ENCODE measurements around the gene C9orf40. TPM values are rescaled to one million over a fixed set of nuclear protein-coding genes. Genes with fewer than 3 reads are reported as not detected.

The C9orf40 gene
- total RNA-seq, 1 experiment from 2014 or later: 12.8 TPM

DNA sequence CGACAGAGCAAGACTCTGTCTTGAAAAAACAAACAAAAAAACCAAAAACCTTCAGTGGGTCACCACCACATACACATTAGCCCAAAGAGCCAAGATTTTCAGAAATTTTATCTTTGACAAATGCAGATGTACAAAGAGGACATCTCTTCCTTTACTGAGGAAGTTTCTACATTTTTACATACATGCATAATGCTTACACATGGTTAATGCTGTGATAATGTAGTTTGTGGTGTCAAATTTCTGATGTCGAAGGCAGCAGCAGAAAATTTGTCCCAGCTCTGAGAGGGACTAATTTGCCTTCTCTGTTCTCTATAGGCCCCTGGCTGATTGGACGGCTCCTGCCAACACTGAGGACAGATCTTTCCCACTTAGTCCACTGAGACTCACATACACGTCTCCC lies 24.6 kb upstream of the C9orf40 start:
- intact Hi-C loops (cut with micrococcal nuclease): no loop called here
- no peaks in the 10 kb centered on the region for H3K4me1 ChIP-seq (ENCODE audit: control insufficient read depth in 1 of 2, insufficient read depth in 2 of 2, low read length in 2 of 2)
- ATAC-seq: no peak
- no peaks in the 10 kb centered on the region for H3K27me3 ChIP-seq (ENCODE audit: insufficient read depth, low read length)
- no peaks in the 10 kb centered on the region for H3K9me3 ChIP-seq (ENCODE audit: control insufficient read depth in 1 of 2, insufficient read depth in 1 of 2, low read depth in 1 of 2, low read length in 2 of 2)
- H3K27ac ChIP-seq (ENCODE audit: low read depth, low read length): no peak overlapping the region
- TF ChIP-seq SIN3A (IDR thresholded peaks at IDR 0.05; ENCODE audit: low read depth) (no peak), EGR1 (IDR thresholded peaks at IDR 0.05; ENCODE audit: low read depth) (no peak), ZNF274 (IDR thresholded peaks at IDR 0.05; ENCODE audit: low read depth, low read length) (no peak), POLR2AphosphoS5 (IDR thresholded peaks at IDR 0.05; ENCODE audit: low read depth, low read length) (no peak)
- no peaks in the 10 kb centered on the region for H3K9me2 ChIP-seq (ENCODE audit: insufficient read depth)
- no peak overlapping the region for H3K4me2 ChIP-seq (ENCODE audit: low read length)
- no peak for DNase-seq (ENCODE audit: low read depth, low spot score)
- RAD21 ChIA-PET (ENCODE audit: low non-redundant PET in 1 of 2, low total read pairs in 2 of 2, uncharacterized antibody in 2 of 2, unreplicated experiment in 2 of 2): no interaction called here
- no TSS peak for BruUV-seq (replicated peaks)
- H3K36me3 ChIP-seq (ENCODE audit: control insufficient read depth in 1 of 2, insufficient read depth in 2 of 2, low read length in 2 of 2): peaks cover 2 to 3% of the 10 kb centered on the region in 2 experiments; a peak in 1 of 4 replicates
- H3K79me2 ChIP-seq (ENCODE audit: insufficient read depth, low read length): no peaks in the 10 kb centered on the region
- H4K20me1 ChIP-seq (ENCODE audit: insufficient read depth): no peaks in the 10 kb centered on the region
- H3K9ac ChIP-seq (ENCODE audit: low read length): no peak overlapping the region
- H2AFZ ChIP-seq (ENCODE audit: low read depth, low read length, poor library complexity, severe bottlenecking): no peak overlapping the region
- POLR2A ChIA-PET: no interaction called here
- CTCF ChIA-PET: no interaction called here
- H3K4me3 ChIP-seq (replicated peaks in 1 of 2; ENCODE audit: low read depth in 1 of 2, low read length in 2 of 2): no peak overlapping the region

DNA sequence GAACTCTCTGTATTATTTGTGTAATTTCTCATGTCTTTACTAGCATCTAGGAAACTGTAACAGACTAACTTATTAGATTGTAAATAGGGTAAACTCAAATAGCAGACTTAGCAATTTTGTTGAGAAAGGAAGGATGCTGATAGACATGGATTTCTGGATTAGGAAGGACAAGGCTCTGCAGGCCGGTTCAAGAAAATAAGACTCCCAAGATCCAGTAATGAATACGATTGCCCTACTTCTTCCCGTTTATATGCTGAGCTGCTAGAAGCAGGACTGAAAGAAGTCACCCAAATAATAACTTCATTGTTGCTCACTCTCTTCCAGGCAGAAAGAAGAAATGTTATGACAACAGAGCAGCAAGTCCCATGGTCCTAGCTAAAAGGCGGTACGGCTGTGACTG lies 22.8 kb upstream of the C9orf40 start:
- ChIA-PET CTCF (interaction anchor here (1.6 kb wide), 1 partner anchor 27 kb away, joined by 3 read pairs; no protein-coding TSS in a partner anchor), RAD21 (ENCODE audit: low non-redundant PET in 1 of 2, low total read pairs in 2 of 2, uncharacterized antibody in 2 of 2, unreplicated experiment in 2 of 2) (no interaction called here)
- TF ChIP-seq SRF (IDR thresholded peaks at IDR 0.05; ENCODE audit: low read depth): no peak
- TF ChIP-seq, protein P1, sequence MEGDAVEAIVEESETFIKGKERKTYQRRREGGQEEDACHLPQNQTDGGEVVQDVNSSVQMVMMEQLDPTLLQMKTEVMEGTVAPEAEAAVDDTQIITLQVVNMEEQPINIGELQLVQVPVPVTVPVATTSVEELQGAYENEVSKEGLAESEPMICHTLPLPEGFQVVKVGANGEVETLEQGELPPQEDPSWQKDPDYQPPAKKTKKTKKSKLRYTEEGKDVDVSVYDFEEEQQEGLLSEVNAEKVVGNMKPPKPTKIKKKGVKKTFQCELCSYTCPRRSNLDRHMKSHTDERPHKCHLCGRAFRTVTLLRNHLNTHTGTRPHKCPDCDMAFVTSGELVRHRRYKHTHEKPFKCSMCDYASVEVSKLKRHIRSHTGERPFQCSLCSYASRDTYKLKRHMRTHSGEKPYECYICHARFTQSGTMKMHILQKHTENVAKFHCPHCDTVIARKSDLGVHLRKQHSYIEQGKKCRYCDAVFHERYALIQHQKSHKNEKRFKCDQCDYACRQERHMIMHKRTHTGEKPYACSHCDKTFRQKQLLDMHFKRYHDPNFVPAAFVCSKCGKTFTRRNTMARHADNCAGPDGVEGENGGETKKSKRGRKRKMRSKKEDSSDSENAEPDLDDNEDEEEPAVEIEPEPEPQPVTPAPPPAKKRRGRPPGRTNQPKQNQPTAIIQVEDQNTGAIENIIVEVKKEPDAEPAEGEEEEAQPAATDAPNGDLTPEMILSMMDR (IDR thresholded peaks at IDR 0.05 in 2 of 3, conservative IDR thresholded peaks at IDR 0.05 in 1 of 3; ENCODE audit: borderline replicate concordance in 1 of 3, insufficient read depth in 1 of 3, low read depth in 2 of 3, low read length in 2 of 3): no peak
- TF ChIP-seq YY1 (IDR thresholded peaks at IDR 0.05; ENCODE audit: extremely low read depth, insufficient replicate concordance, low read depth, low read length): no peak
- TF ChIP-seq, protein P2, sequence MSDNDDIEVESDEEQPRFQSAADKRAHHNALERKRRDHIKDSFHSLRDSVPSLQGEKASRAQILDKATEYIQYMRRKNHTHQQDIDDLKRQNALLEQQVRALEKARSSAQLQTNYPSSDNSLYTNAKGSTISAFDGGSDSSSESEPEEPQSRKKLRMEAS (IDR thresholded peaks at IDR 0.05): no peak
- TF ChIP-seq, protein P3, sequence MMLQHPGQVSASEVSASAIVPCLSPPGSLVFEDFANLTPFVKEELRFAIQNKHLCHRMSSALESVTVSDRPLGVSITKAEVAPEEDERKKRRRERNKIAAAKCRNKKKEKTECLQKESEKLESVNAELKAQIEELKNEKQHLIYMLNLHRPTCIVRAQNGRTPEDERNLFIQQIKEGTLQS (IDR thresholded peaks at IDR 0.05): no peak
- TF ChIP-seq FOSL1 (IDR thresholded peaks at IDR 0.05; ENCODE audit: low read depth): no peak
- no peak for TF ChIP-seq POLR2AphosphoS5 (IDR thresholded peaks at IDR 0.05; ENCODE audit: low read depth, low read length)
- TF ChIP-seq, protein P4, sequence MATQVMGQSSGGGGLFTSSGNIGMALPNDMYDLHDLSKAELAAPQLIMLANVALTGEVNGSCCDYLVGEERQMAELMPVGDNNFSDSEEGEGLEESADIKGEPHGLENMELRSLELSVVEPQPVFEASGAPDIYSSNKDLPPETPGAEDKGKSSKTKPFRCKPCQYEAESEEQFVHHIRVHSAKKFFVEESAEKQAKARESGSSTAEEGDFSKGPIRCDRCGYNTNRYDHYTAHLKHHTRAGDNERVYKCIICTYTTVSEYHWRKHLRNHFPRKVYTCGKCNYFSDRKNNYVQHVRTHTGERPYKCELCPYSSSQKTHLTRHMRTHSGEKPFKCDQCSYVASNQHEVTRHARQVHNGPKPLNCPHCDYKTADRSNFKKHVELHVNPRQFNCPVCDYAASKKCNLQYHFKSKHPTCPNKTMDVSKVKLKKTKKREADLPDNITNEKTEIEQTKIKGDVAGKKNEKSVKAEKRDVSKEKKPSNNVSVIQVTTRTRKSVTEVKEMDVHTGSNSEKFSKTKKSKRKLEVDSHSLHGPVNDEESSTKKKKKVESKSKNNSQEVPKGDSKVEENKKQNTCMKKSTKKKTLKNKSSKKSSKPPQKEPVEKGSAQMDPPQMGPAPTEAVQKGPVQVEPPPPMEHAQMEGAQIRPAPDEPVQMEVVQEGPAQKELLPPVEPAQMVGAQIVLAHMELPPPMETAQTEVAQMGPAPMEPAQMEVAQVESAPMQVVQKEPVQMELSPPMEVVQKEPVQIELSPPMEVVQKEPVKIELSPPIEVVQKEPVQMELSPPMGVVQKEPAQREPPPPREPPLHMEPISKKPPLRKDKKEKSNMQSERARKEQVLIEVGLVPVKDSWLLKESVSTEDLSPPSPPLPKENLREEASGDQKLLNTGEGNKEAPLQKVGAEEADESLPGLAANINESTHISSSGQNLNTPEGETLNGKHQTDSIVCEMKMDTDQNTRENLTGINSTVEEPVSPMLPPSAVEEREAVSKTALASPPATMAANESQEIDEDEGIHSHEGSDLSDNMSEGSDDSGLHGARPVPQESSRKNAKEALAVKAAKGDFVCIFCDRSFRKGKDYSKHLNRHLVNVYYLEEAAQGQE (IDR thresholded peaks at IDR 0.05; ENCODE audit: low read depth): no peak
- TF ChIP-seq TCF7L2 (IDR thresholded peaks at IDR 0.05; ENCODE audit: borderline replicate concordance, extremely low read depth, insufficient read depth, insufficient read length): no peak

More for the DNA sequence above, 22.8 kb upstream of the C9orf40 start:
- Histone ChIP-seq H3K9me3 (ENCODE audit: control insufficient read depth in 1 of 2, insufficient read depth in 1 of 2, low read depth in 1 of 2, low read length in 2 of 2) (no peaks in the 10 kb centered on the region), H3K27me3 (ENCODE audit: insufficient read depth, low read length) (no peaks in the 10 kb centered on the region), H2AFZ (ENCODE audit: low read depth, low read length, poor library complexity, severe bottlenecking) (no peak overlapping the region), H3K4me2 (ENCODE audit: low read length) (no peak overlapping the region), H3K4me3 (replicated peaks in 1 of 2; ENCODE audit: low read depth in 1 of 2, low read length in 2 of 2) (no peak overlapping the region), H3K9me2 (ENCODE audit: insufficient read depth) (no peaks in the 10 kb centered on the region), H4K20me1 (ENCODE audit: insufficient read depth) (no peaks in the 10 kb centered on the region), H3K27ac (ENCODE audit: low read depth, low read length) (no peak overlapping the region), H3K79me2 (ENCODE audit: insufficient read depth, low read length) (no peaks in the 10 kb centered on the region), H3K9ac (ENCODE audit: low read length) (no peak overlapping the region), H3K4me1 (ENCODE audit: control insufficient read depth in 1 of 2, insufficient read depth in 2 of 2, low read length in 2 of 2) (no peaks in the 10 kb centered on the region), H3K36me3 (ENCODE audit: control insufficient read depth in 1 of 2, insufficient read depth in 2 of 2, low read length in 2 of 2) (peaks cover under 1 to 3% of the 10 kb centered on the region in 2 experiments; a peak in 1 of 4 replicates)
- BruUV-seq (replicated peaks): no TSS peak
- ATAC-seq (no peak), DNase-seq (ENCODE audit: low read depth, low spot score) (no peak)
- POLR2A ChIA-PET: no interaction called here
- intact Hi-C loops (cut with micrococcal nuclease): no loop called here

Measured in HCT116 (cell line).